Measurements from ENCODE around the gene MRPS5.

The MRPS5 gene

GRCh38 chr2:95058466-95058988 is 63.1 kb downstream of the MRPS5 start:
- in situ Hi-C loops (cut with MboI; ENCODE audit: low sequenced_read_pairs, unreplicated experiment) = no loop called here
- TF ChIP-seq CTCF (IDR thresholded peaks at IDR 0.05; ENCODE audit: borderline replicate concordance, control extremely low read depth, extremely low read depth, insufficient read depth, missing control alignments) = no peak
- DNase-seq (ENCODE audit: low spot score) = no peak

DNA sequence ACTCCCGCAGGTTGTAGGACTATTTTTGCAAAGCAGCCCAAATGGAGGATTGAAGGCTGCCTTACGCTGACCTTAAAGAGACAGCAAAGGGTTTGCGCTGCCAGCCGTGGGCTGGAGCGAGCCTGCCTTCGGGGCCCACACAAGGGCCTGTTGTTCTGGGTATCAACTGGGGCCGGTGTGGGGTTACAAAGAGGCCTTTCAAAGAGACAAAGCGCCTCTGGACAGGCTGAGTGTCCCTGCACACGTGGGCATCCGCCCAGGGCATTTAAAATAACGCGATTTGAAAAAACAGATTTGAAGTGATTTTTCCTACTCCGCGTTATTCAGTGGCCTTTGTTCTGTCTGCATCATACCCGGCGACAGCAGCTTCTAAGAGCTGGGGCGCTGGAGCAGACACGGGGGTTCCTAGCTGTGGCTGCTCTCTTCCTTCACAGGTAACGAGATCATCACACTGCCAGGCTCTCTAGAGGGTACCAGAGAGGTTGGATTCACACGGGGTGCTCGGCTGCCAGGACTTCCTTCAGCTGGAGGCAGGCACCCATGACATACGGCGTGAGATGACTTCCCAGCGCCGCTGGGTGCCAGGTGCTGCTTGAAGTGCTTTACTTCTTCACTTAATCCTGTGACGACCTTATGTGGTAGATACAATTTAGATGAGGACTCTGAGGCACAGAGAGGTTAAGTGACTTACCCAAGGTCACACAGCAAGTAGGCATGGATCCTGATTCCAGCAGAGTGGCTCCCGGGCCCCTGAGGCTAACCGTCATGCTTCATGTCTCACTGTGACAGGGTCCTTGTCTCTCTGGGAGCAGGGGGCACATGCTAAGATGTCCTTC is 63.9 kb downstream of the MRPS5 start:
- no peak for TF ChIP-seq CTCF (IDR thresholded peaks at IDR 0.05; ENCODE audit: borderline replicate concordance, control extremely low read depth, extremely low read depth, insufficient read depth, missing control alignments)
- DNase-seq (ENCODE audit: low spot score) = no peak
- in situ Hi-C loops (cut with MboI; ENCODE audit: low sequenced_read_pairs, unreplicated experiment) = no loop called here

DNA sequence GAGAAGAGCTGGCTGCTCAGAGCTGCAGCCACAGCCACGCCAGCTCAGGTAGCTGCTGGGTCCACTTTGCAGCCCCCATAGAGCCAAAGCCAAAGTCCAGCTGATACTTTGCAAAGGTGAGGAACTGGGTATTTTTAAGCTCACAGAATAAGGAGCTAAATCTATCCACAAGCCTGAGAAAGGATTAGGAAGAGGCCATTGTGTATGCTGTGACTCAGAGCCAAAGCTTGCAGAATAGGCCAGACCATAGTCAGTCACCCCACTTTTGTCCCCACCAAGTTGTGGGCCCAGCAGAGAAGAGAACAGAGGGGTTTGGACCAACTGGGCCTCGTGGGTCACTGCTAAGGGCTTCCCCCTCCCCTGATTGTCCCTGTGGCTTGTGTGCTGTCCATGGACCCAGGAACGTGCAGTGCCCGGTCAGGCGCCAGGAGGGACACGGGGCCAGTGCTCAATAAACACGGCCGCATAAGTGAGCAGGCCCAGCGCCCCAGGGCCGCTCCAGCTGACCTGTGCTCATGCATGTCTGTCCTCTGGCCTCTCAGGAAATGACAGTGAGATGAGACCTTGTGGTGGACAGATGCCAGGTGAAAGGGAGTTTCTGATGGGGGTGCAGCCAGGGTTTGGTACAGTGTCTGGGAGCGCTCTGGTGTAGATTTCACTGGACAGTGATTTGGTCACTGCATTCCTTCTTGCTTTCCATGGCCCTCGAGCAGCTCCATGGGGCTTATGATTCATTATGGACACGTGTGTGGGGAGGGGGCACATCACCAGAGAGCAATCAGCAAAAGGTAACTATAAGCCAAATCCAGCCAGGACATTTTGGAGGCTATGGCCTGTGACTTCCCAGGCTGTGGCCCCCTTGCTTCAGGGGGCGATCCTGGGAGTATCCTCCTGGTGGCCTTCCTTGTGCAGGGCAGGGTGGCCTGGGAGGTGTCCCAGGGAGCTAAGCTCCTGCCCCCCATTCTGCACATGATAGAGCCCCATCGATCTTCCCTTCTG is 64.8 kb downstream of the MRPS5 start:
- in situ Hi-C loops (cut with MboI; ENCODE audit: low sequenced_read_pairs, unreplicated experiment) = no loop called here
- TF ChIP-seq CTCF (IDR thresholded peaks at IDR 0.05; ENCODE audit: borderline replicate concordance, control extremely low read depth, extremely low read depth, insufficient read depth, missing control alignments) = no peak
- no peak for DNase-seq (ENCODE audit: low spot score)

GRCh38 chr2:95056044-95056443 is 65.6 kb downstream of the MRPS5 start:
- in situ Hi-C loops (cut with MboI; ENCODE audit: low sequenced_read_pairs, unreplicated experiment) = no loop called here
- DNase-seq (ENCODE audit: low spot score) = no peak
- TF ChIP-seq CTCF (IDR thresholded peaks at IDR 0.05; ENCODE audit: borderline replicate concordance, control extremely low read depth, extremely low read depth, insufficient read depth, missing control alignments) = no peak

GRCh38 chr2:95055262-95055661 is 66.3 kb downstream of the MRPS5 start:
- in situ Hi-C loops (cut with MboI; ENCODE audit: low sequenced_read_pairs, unreplicated experiment) = no loop called here
- TF ChIP-seq CTCF (IDR thresholded peaks at IDR 0.05; ENCODE audit: borderline replicate concordance, control extremely low read depth, extremely low read depth, insufficient read depth, missing control alignments) = no peak
- no peak for DNase-seq (ENCODE audit: low spot score)

DNA sequence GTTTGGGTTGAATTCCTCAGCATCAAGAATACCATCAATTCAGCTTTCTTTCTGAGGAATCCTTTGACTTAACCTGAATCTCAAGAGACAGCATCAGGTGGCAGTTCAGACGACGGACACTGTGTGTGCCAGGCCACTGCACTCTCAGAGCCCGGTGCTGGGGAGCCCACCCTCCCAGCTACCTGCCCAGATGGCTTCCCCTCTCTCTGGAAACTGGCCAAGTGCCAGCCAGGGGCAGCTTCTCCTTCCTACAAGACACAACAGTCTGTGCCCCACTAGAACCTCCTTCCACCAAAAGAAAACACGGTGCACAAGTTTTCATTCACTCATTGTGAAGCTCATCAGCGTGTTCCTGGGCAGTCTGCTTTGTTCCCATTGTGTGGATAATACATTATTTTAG is 67.6 kb downstream of the MRPS5 start:
- no peak for DNase-seq (ENCODE audit: low spot score)
- in situ Hi-C loops (cut with MboI; ENCODE audit: low sequenced_read_pairs, unreplicated experiment) = no loop called here
- no peak for TF ChIP-seq CTCF (IDR thresholded peaks at IDR 0.05; ENCODE audit: borderline replicate concordance, control extremely low read depth, extremely low read depth, insufficient read depth, missing control alignments)

All from GM13976 (cell line).